ENCODE measurements around the gene PLEKHM3.

- TF ChIP-seq CTCF (conservative IDR thresholded peaks at IDR 0.05 in 1 of 2, IDR thresholded peaks at IDR 0.05 in 1 of 2; ENCODE audit: low read depth in 1 of 2, low read length in 2 of 2) (no peak), EZH2 (IDR thresholded peaks at IDR 0.05; ENCODE audit: low read length, missing control alignments) (no peak)
These were observed 123.5 kb downstream of the PLEKHM3 start for GRCh38 chr2:207901829-207902228.

All from fibroblast of lung (primary cell).